IPS DF 6.9 (cell line): Measurements from ENCODE around the gene PRKAR1A.
"Not testable (repeated sequence)": the region's sequence is repeated elsewhere in the genome, so short reads cannot be mapped to it uniquely, and the experiment has no call there.

Experiments
- DNase-seq: peaks from one replicate; pipeline ENCODE4 v3.0.0-alpha.2; 2013; ENCODE audit warnings: low read depth, low spot score
- H3K27ac ChIP-seq: one replicate; pipeline ENCODE4 v1.5.1; 2013; ENCODE audit warnings: low read length, control low read depth
- H3K27me3 ChIP-seq: 2 replicates; pipeline ENCODE4 v1.6.1; 2013; ENCODE audit warnings: mild to moderate bottlenecking, low read length; ENCODE audit not compliant: control insufficient read depth, insufficient read depth
- H3K36me3 ChIP-seq: 2 replicates; pipeline ENCODE4 v1.6.1; 2013; ENCODE audit warnings: low read length; ENCODE audit not compliant: control insufficient read depth, insufficient read depth
- H3K4me1 ChIP-seq: 2 replicates; pipeline ENCODE4 v1.6.1; 2013; ENCODE audit warnings: low read length; ENCODE audit not compliant: control insufficient read depth, insufficient read depth
- H3K4me3 ChIP-seq: 2 replicates; pipeline ENCODE4 v1.5.1; 2013; ENCODE audit warnings: mild to moderate bottlenecking, low read length
- H3K9me3 ChIP-seq: 2 replicates; pipeline ENCODE4 v1.6.1; 2013; ENCODE audit warnings: low read length, inconsistent platforms; ENCODE audit not compliant: control insufficient read depth, insufficient read depth
- WGBS: extraction: QIAGEN DNeasy Blood & Tissue Kit; methylation state at CpG from one replicate; pipeline ENCODE4 v1.1.7; 2013; ENCODE audit warnings: mixed read lengths, missing lambda C conversion rate; ENCODE audit not compliant: insufficient read length, insufficient coverage; 5-methylcytosine and 5-hydroxymethylcytosine counted together

Gene PRKAR1A

DNA sequence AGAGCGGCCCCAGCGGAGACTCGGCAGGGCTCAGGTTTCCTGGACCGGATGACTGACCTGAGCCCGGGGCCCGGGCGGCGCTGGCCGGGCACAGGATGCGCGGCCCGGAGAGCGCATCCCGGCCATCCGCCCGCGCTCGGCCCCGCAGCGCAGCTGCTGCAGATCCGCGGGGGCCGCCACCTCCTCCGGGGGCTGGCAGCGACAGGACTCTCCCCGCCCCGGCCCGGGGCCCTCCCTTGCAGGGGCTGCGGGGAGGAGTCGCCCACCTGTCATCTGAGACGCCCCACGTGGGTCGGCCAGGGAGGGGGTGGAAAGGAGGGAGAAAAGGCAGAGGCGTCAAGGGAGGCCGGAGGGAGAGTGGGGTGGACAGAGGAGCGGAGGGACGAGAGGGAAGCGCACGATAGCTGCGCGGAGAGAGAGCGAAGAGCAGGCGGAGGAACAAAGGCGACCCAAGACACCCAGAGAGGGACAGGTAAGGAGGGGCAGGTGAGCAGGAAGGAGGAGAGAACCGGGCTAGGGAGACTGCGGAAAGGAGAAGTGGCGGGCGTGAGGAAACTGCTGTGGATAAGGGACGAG, 471 bp upstream of the PRKAR1A start:
- no peaks in the 10 kb centered on the region for H3K9me3 ChIP-seq
- no peaks in the 10 kb centered on the region for H3K4me1 ChIP-seq
- peak overlapping the region; percentile 74; the same call in 1 of the 2 replicates for H3K4me3 ChIP-seq
- H3K36me3 ChIP-seq = no peaks in the 10 kb centered on the region
- WGBS = no CpG with 5 or more reads among the region's 49 CpGs
- H3K27me3 ChIP-seq = no peaks in the 10 kb centered on the region
- H3K27ac ChIP-seq = no peak overlapping the region
- peak; percentile 11 for DNase-seq

DNA sequence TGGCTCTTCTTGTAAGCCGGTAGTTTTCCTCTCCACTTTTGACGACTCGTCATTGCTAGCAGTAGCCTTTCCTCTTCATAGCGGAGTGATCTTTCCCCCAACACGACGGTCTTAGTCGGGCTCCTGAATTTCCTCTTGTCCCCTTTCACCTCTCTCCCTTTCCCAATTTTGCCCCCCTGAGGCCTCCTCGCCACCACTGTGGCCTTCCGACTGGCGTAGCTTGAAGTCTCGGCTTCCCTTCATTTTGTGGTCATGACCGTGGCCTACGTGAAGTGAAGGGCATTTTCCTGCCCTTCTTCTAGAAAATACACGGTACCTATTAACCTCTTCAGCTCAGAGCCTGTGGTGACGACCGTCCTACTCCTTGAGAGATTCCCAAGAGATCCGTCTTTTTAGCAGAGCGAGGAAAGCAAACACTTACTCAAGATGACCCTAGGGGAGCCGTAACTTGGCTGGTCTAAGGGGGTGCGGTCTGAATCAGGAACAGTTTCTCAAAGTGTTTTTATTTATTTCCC, 787 bp downstream of the PRKAR1A start:
- H3K4me1 ChIP-seq = no peaks in the 10 kb centered on the region
- H3K27ac ChIP-seq = no peak overlapping the region
- peak overlapping the region; percentile 74 for H3K4me3 ChIP-seq
- DNase-seq = peak; percentile 27
- H3K9me3 ChIP-seq = peaks cover 1% of the 10 kb centered on the region; the same call in 1 of the 2 replicates
- peaks cover 7% of the 10 kb centered on the region; the same call in 1 of the 2 replicates for H3K36me3 ChIP-seq
- no peaks in the 10 kb centered on the region for H3K27me3 ChIP-seq
- WGBS = no CpG with 5 or more reads among the region's 20 CpGs

DNA sequence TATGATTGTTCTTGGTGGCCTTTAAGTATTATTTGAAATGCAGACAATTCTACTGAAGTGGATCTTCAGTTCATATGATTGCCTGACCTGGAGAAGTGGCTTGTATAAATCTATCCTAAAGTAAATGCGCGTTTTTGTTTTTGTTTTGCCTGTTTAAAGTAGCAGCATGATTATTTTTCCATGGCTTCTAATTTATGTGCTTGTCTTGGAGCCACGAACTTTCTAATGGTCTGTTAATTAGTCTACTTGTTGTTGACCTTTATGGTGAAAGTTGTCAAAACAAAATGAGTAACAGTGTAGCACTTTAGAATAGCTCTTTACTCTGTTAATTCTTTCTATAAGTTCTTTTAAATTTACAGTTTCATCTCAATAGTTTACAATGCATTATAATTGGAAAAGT, 1.7 kb downstream of the PRKAR1A start:
- no peaks in the 10 kb centered on the region for H3K4me1 ChIP-seq
- H3K36me3 ChIP-seq = peaks cover 9% of the 10 kb centered on the region; the same call in 1 of the 2 replicates
- peak overlapping the region; percentile 74; the same call in 1 of the 2 replicates for H3K4me3 ChIP-seq
- no peak for DNase-seq
- no peak overlapping the region for H3K27ac ChIP-seq
- H3K9me3 ChIP-seq = peaks cover 1% of the 10 kb centered on the region; the same call in 1 of the 2 replicates
- no peaks in the 10 kb centered on the region for H3K27me3 ChIP-seq
- WGBS = no CpG with 5 or more reads among the region's 3 CpGs

DNA sequence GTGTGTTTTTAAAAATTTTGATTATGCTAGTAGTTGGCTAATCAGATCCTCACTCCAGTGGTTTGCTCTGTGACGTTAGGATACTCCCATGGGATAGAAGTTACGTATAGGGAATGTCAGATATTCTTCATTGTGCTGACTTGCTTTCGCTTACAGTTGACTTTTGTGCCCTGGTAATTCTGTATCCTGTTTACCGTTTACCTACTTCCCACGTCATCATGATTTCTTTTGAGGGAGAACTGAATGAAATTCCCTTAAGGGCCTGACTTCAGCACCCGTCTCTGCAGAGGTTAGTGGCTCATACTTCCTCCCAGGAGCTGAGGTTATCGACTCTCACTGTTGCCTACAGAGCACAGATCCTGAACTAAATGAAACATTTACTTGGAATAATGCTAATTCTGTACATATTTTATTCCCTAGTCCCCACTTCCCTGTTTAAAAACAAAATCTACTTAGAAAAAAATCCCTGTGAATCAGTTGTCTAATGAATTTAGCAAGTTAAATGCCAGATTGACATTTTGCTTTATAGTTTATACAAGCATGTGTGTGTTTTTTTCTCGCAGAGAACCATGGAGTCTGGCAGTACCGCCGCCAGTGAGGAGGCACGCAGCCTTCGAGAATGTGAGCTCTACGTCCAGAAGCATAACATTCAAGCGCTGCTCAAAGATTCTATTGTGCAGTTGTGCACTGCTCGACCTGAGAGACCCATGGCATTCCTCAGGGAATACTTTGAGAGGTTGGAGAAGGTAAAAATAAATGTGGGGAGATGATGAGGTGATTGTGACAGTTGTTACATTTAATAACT, 2.8 kb downstream of the PRKAR1A start:
- Histone ChIP-seq H3K36me3 (peaks cover 9% of the 10 kb centered on the region; the same call in 1 of the 2 replicates), H3K27me3 (no peaks in the 10 kb centered on the region), H3K9me3 (peaks cover 1% of the 10 kb centered on the region; the same call in 1 of the 2 replicates), H3K27ac (no peak overlapping the region), H3K4me1 (no peaks in the 10 kb centered on the region), H3K4me3 (no peak overlapping the region)
- no peak for DNase-seq
- WGBS = no CpG with 5 or more reads among the region's 15 CpGs

DNA sequence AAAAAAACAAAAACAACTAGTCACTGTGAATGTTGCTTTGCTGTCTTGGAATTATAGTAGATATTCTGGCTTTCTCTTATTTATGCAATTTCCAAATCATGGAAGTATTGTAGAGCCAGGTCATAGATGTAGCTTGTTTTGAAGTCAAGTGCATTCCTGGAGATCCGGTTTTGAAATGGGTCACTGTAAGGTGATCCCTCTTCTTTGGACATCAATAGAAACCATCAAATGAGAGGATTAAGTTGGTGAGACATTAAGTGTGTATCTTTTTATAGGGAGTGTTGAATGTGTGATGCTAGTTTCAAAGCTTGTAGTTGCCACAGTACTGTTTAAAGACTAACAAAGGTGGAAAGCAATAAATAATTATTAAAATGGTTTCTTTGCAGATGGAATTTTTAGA, 4.5 kb downstream of the PRKAR1A start:
- no peaks in the 10 kb centered on the region for H3K27me3 ChIP-seq
- no peak for DNase-seq
- H3K9me3 ChIP-seq = peaks cover 1% of the 10 kb centered on the region; the same call in 1 of the 2 replicates
- no peak overlapping the region for H3K27ac ChIP-seq
- peaks cover 9% of the 10 kb centered on the region; the same call in 1 of the 2 replicates for H3K36me3 ChIP-seq
- no peak overlapping the region for H3K4me3 ChIP-seq
- WGBS = no CpG with 5 or more reads among the region's 1 CpG
- H3K4me1 ChIP-seq = no peaks in the 10 kb centered on the region

DNA sequence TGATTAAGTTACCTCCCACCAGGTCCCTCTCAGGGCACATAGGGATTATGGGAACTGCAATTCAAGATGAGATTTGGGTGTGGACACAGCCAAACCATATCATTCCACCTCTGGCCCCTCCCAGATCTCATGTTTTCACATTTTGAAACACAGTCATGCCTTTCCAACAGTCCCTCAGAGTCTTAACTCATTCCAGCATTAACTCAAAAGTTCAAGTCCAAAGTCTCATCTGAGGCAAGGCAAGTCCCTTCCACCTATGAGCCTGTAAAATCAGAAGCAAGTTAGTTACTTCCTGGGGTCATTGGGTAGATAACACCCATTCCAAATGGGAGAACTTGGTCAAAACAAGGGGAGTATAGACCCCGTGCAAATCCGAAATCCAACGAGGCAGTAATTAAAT, 5.4 kb downstream of the PRKAR1A start:
- not testable (repeated sequence) for H3K36me3 ChIP-seq, H3K9me3 ChIP-seq, H3K4me1 ChIP-seq, H3K27ac ChIP-seq, DNase-seq, H3K27me3 ChIP-seq, H3K4me3 ChIP-seq
- WGBS = no CpG with 5 or more reads among the region's 3 CpGs

DNA sequence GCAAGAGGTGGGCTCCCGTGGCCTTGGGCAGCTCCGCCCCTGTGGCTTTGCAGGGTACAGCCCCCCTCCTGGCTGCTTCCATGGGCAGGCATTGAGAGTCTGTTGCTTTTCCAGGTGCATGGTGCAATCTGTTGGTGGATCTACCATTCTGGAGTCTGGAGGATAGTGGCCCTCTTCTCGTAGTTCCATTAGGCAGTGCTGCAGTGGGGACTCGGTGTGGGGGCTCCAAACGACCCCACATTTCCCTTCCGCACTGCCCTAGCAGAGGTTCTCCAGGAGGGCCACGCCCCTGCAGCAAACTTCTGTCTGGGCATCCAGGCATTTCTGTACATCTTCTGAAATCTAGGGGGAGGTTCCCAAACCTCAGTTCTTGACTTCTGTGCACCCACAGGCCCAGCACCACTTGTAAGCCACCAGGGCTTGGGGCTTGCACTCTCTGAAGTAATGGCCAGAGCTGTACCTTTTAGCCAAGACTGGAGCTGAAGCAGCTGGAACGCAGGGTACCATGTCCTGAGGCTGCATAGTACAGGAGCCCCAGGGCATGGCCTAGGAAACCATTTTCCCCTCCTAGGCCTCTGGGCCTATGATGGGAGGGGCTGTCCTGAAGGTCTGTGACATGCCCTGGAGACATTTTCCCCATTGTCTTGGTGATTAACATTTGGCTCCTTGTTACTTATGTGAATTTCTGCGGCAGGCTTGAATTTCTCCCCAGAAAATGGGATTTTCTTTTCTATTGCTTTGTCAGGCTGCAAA, 6.0 kb downstream of the PRKAR1A start:
- no CpG with 5 or more reads among the region's 9 CpGs for WGBS
- DNase-seq = no peak
- Histone ChIP-seq H3K27me3 (no peaks in the 10 kb centered on the region), H3K27ac (no peak overlapping the region), H3K36me3 (peaks cover 9% of the 10 kb centered on the region; the same call in 1 of the 2 replicates), H3K9me3 (peaks cover 1% of the 10 kb centered on the region; the same call in 1 of the 2 replicates), H3K4me3 (no peak overlapping the region), H3K4me1 (no peaks in the 10 kb centered on the region)

DNA sequence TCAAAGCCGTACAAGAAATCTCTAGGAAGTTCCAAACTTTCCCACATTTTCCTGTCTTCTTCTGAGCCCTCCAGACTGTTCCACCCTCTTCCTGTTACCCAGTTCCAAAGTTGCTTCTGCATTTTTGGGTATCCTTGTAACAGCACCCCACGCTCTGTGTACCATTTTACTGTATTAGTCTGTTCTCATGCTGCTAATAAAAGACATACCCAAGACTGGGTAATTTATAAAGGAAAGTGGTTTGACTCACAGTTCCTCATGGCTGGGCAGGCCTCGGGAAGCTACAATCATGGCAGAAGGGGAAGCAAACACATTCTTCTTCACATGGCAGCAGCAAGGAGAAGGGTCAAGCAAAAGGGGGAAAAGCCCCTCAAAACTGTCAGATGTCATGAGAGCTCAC, 6.8 kb downstream of the PRKAR1A start:
- H3K4me3 ChIP-seq, H3K4me1 ChIP-seq, H3K36me3 ChIP-seq, H3K9me3 ChIP-seq, DNase-seq, H3K27ac ChIP-seq, H3K27me3 ChIP-seq: not testable (repeated sequence)
- WGBS = no CpG with 5 or more reads among the region's 3 CpGs

DNA sequence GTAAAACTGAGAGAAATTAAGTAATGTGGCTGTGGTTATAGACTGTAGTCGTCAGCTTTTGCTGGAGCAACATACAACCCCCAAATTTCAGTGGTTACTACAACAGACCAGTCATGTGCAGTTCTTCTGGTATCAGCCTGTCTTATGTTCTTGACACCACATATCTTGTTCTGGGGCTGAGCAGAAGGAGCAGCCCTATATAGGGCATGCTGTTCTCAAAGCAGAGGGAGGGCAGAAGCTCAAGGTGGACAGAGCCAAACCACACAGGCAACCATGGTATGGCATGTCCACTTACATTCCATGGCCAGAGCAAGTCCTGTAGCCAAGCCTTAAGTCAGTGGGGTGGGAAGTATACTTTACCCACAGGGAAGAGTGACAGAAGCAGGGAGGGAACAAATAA, 7.7 kb downstream of the PRKAR1A start:
- no peak overlapping the region for H3K27ac ChIP-seq
- H3K4me3 ChIP-seq = no peak overlapping the region
- no peaks in the 10 kb centered on the region for H3K27me3 ChIP-seq
- H3K4me1 ChIP-seq = no peaks in the 10 kb centered on the region
- peaks cover 9% of the 10 kb centered on the region; the same call in 1 of the 2 replicates for H3K36me3 ChIP-seq
- WGBS = no CpG with 5 or more reads among the region's 1 CpG
- peaks cover 1% of the 10 kb centered on the region; the same call in 1 of the 2 replicates for H3K9me3 ChIP-seq
- DNase-seq = no peak

DNA sequence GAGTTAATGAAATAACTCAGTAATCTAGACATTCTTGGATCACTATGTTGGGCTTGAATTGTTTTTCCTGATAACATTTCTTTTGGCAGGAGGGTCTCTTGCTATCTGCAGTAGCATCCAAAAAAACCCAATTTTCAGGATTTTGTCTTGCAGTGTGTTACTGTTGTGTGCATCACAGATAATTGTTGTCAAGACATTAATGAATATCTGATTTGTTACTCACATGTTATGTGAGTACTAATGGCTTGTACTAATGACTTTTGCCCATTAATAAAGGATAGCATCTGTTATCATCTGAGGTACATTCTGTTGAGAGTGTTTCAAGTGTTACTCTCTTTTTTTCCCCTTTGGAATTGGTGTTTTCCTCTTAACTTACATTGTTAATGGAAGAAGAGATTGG, 10.0 kb downstream of the PRKAR1A start:
- Histone ChIP-seq H3K4me1 (no peaks in the 10 kb centered on the region), H3K9me3 (peaks cover 1% of the 10 kb centered on the region; the same call in 1 of the 2 replicates), H3K27ac (no peak overlapping the region), H3K27me3 (no peaks in the 10 kb centered on the region), H3K4me3 (no peak overlapping the region), H3K36me3 (peaks cover 13% of the 10 kb centered on the region; the same call in 1 of the 2 replicates)
- DNase-seq = no peak
